ENCODE results near the gene SKAP2. TPM values are rescaled to one million over a fixed set of nuclear protein-coding genes. Genes with fewer than 3 reads are reported as not detected.

SKAP2 gene
- total RNA-seq, 6 experiments from 2014 or later, result 7.2 to 12.3 (median 9.1) TPM

- Mint-ChIP-seq H3K27ac (no peak overlapping the region), H3K27me3 (ENCODE audit: insufficient read depth) (no peaks in the 10 kb centered on the region; the same call in none of the 2 replicates), H3K4me3 (no peak overlapping the region), H3K36me3 (ENCODE audit: low read depth) (no peaks in the 10 kb centered on the region), H3K9me3 (no peaks in the 10 kb centered on the region), H3K4me1 (ENCODE audit: low read depth) (peaks cover 16% of the 10 kb centered on the region)
- no peak for DNase-seq
- no peak for TF ChIP-seq CTCF (IDR thresholded peaks at IDR 0.05)
Observed at GRCh38 chr7:26668821-26669220, 195.6 kb downstream of the SKAP2 start.

GRCh38 chr7:26667514-26668133 lies 196.8 kb downstream of the SKAP2 start:
- Mint-ChIP-seq H3K27me3 (ENCODE audit: insufficient read depth) (peaks cover 2% of the 10 kb centered on the region), H3K36me3 (ENCODE audit: low read depth) (no peaks in the 10 kb centered on the region), H3K4me3 (no peak overlapping the region), H3K9me3 (no peaks in the 10 kb centered on the region), H3K27ac (no peak overlapping the region), H3K4me1 (ENCODE audit: low read depth) (peaks cover 16% of the 10 kb centered on the region)
- peak; percentile 93 for DNase-seq
- TF ChIP-seq CTCF (IDR thresholded peaks at IDR 0.05), result peak; percentile 87

GRCh38 chr7:26664735-26665416 lies 199.5 kb downstream of the SKAP2 start:
- peak overlapping the region; percentile 63; the same call in 1 of the 2 replicates for H3K4me3 Mint-ChIP-seq
- H3K36me3 Mint-ChIP-seq (ENCODE audit: low read depth), result no peaks in the 10 kb centered on the region
- no peak for DNase-seq
- H3K9me3 Mint-ChIP-seq, result no peaks in the 10 kb centered on the region
- TF ChIP-seq CTCF (IDR thresholded peaks at IDR 0.05), result no peak
- H3K27ac Mint-ChIP-seq, result no peak overlapping the region
- H3K27me3 Mint-ChIP-seq (ENCODE audit: insufficient read depth), result peaks cover 2% of the 10 kb centered on the region
- peaks cover 16% of the 10 kb centered on the region for H3K4me1 Mint-ChIP-seq (ENCODE audit: low read depth)

GRCh38 chr7:26664274-26664673 lies 200.1 kb downstream of the SKAP2 start:
- Mint-ChIP-seq H3K4me1 (ENCODE audit: low read depth) (peaks cover 16% of the 10 kb centered on the region), H3K4me3 (no peak overlapping the region), H3K36me3 (ENCODE audit: low read depth) (no peaks in the 10 kb centered on the region), H3K27ac (no peak overlapping the region), H3K9me3 (no peaks in the 10 kb centered on the region), H3K27me3 (ENCODE audit: insufficient read depth) (peaks cover 2% of the 10 kb centered on the region)
- TF ChIP-seq CTCF (IDR thresholded peaks at IDR 0.05), result no peak
- no peak for DNase-seq

- Mint-ChIP-seq H3K9me3 (no peaks in the 10 kb centered on the region), H3K4me1 (ENCODE audit: low read depth) (peaks cover 16% of the 10 kb centered on the region), H3K36me3 (ENCODE audit: low read depth) (no peaks in the 10 kb centered on the region), H3K27ac (no peak overlapping the region), H3K27me3 (ENCODE audit: insufficient read depth) (peaks cover 4% of the 10 kb centered on the region), H3K4me3 (no peak overlapping the region)
- DNase-seq, result no peak
- TF ChIP-seq CTCF (IDR thresholded peaks at IDR 0.05), result no peak
Observed at GRCh38 chr7:26663874-26664273, 200.5 kb downstream of the SKAP2 start.
